GM12891 (cell line): ENCODE data around the gene NHS.

Source experiments
- POLR2A ChIP-seq: IDR thresholded peaks from 2 replicates; pipeline ENCODE4 v1.6.1; 2011; ENCODE audit warnings: low read depth, low read length, control low read depth
- POLR2AphosphoS5 ChIP-seq: IDR thresholded peaks from 2 replicates; pipeline ENCODE4 v1.6.1; 2011; ENCODE audit warnings: low read depth, low read length, control low read depth
- POU2F2 ChIP-seq: IDR thresholded peaks from 2 replicates; pipeline ENCODE4 v1.6.1; 2011; ENCODE audit warnings: low read depth, mild to moderate bottlenecking, control low read depth, low read length, moderate library complexity
- SPI1 ChIP-seq: IDR thresholded peaks from 2 replicates; pipeline ENCODE4 v1.6.1; 2011; ENCODE audit warnings: low read depth, low read length, control low read depth
- TAF1 ChIP-seq: IDR thresholded peaks from 2 replicates; pipeline ENCODE4 v1.6.1; 2011; ENCODE audit warnings: low read depth, low read length, control low read depth

GRCh38 chrX:17464194-17464593 lies 89.2 kb downstream of the NHS start:
- no peak for TF ChIP-seq POLR2A
- no peak for TF ChIP-seq POLR2AphosphoS5
- no peak for TF ChIP-seq TAF1
- TF ChIP-seq POU2F2 = no peak
- TF ChIP-seq SPI1 = no peak
